Activated T-helper 1 cell treated with anti-CD3 and anti-CD28 coated beads, Interleukin-12 subunit alpha, Interleukin-12 subunit beta, Interleukin-2, Interleukin-4 antibody, amounts not matched to agents 30 ng/mL and 10 ng/mL and 1 ng/mL, durations not matched to agents 14 hours and 24 hours and 36 hours (primary cell): ENCODE data around the gene PPP2R5C. TPM values are rescaled to one million over a fixed set of nuclear protein-coding genes. Genes with fewer than 3 reads are reported as not detected.
A peak's percentile ranks its signal among the peaks of the same experiment; 100 is the strongest.

Experiments
- DNase-seq: peaks from one replicate; pipeline ENCODE4 v3.0.0; 2021; ENCODE audit warnings: low spot score
- H3K27ac Mint-ChIP-seq: one replicate; pipeline ENCODE4 v1.8.0; 2021; ENCODE audit warnings: mild to moderate bottlenecking, mixed read lengths
- H3K27me3 Mint-ChIP-seq: one replicate; pipeline ENCODE4 v1.8.0; 2022; ENCODE audit warnings: mild to moderate bottlenecking, moderate library complexity, mixed read lengths; ENCODE audit not compliant: insufficient read depth
- H3K36me3 Mint-ChIP-seq: one replicate; pipeline ENCODE4 v1.8.0; 2021; ENCODE audit warnings: low read depth, mixed read lengths
- H3K4me1 Mint-ChIP-seq: one replicate; pipeline ENCODE4 v1.8.0; 2021; ENCODE audit warnings: low read depth, mixed read lengths
- H3K4me3 Mint-ChIP-seq: one replicate; pipeline ENCODE4 v1.8.0; 2021; ENCODE audit warnings: mild to moderate bottlenecking, moderate library complexity, mixed read lengths
- H3K9me3 Mint-ChIP-seq: one replicate; pipeline ENCODE4 v1.8.0; 2021; ENCODE audit warnings: mixed read lengths
- intact Hi-C: fragments of 100-400 bp; cut with micrococcal nuclease; formaldehyde crosslinking; loops from one replicate; pipeline ENCODE4 v1.15.1; 2024
- total RNA-seq: library from RNA; stranded (reverse); gene quantifications from 2 replicates; pipeline ENCODE4 v1.2.3, GENCODE V29; 2022

The PPP2R5C gene
- total RNA-seq, 1 donor from 2014 or later = 157 TPM

- peak; percentile 88 for DNase-seq
- H3K4me1 Mint-ChIP-seq = peaks cover 52% of the 10 kb centered on the region
- intact Hi-C loops = loop anchor here (1.0 to 10.0 kb wide), 10 partner anchors 9 to 1435 kb away; partner anchors contain the start of genes CINP, TECPR2 and WDR25
- H3K36me3 Mint-ChIP-seq = peaks cover 22% of the 10 kb centered on the region
- H3K27ac Mint-ChIP-seq = peak overlapping the region; percentile 100
- no peaks in the 10 kb centered on the region for H3K27me3 Mint-ChIP-seq
- peak overlapping the region; percentile 96 for H3K4me3 Mint-ChIP-seq
- no peaks in the 10 kb centered on the region for H3K9me3 Mint-ChIP-seq
Measured at GRCh38 chr14:101809671-101810514, 48.4 kb downstream of the PPP2R5C start.

GRCh38 chr14:101810897-101811621 lies 49.5 kb downstream of the PPP2R5C start:
- Mint-ChIP-seq H3K27me3 (no peaks in the 10 kb centered on the region), H3K4me3 (peak overlapping the region; percentile 96), H3K27ac (peak overlapping the region; percentile 100), H3K4me1 (peaks cover 63% of the 10 kb centered on the region), H3K9me3 (no peaks in the 10 kb centered on the region), H3K36me3 (peaks cover 26% of the 10 kb centered on the region)
- intact Hi-C loops = loop anchor here (1.0 to 10.0 kb wide), 7 partner anchors 8 to 1436 kb away; partner anchors contain the start of genes CINP, TECPR2 and WDR25
- DNase-seq = no peak

GRCh38 chr14:101812071-101812470 lies 50.6 kb downstream of the PPP2R5C start:
- Mint-ChIP-seq H3K27ac (peak overlapping the region; percentile 72), H3K4me1 (peaks cover 71% of the 10 kb centered on the region), H3K36me3 (peaks cover 31% of the 10 kb centered on the region), H3K9me3 (no peaks in the 10 kb centered on the region), H3K27me3 (no peaks in the 10 kb centered on the region), H3K4me3 (peak overlapping the region; percentile 83)
- no peak for DNase-seq
- intact Hi-C loops = loop anchor here (5.0 to 10.0 kb wide), 3 partner anchors 550 to 1437 kb away; partner anchors contain the start of genes CINP, TECPR2 and WDR25

- Mint-ChIP-seq H3K4me1 (peaks cover 83% of the 10 kb centered on the region), H3K4me3 (peak overlapping the region; percentile 83), H3K27ac (peak overlapping the region; percentile 96), H3K9me3 (no peaks in the 10 kb centered on the region), H3K36me3 (peaks cover 31% of the 10 kb centered on the region), H3K27me3 (no peaks in the 10 kb centered on the region)
- no peak for DNase-seq
- intact Hi-C loops = loop anchor here (5.0 to 10.0 kb wide), 3 partner anchors 549 to 1438 kb away; partner anchors contain the start of genes CINP, TECPR2 and WDR25
Measured at GRCh38 chr14:101813171-101813759, 51.8 kb downstream of the PPP2R5C start.

- H3K4me1 Mint-ChIP-seq = peaks cover 88% of the 10 kb centered on the region
- no peaks in the 10 kb centered on the region for H3K27me3 Mint-ChIP-seq
- H3K4me3 Mint-ChIP-seq = peak overlapping the region; percentile 83
- peaks cover 31% of the 10 kb centered on the region for H3K36me3 Mint-ChIP-seq
- H3K9me3 Mint-ChIP-seq = no peaks in the 10 kb centered on the region
- peak overlapping the region; percentile 96 for H3K27ac Mint-ChIP-seq
- no peak for DNase-seq
- intact Hi-C loops = loop anchor here (5.0 to 10.0 kb wide), 3 partner anchors 548 to 1439 kb away; partner anchors contain the start of genes CINP, TECPR2 and WDR25
Measured at GRCh38 chr14:101813833-101814232, 52.3 kb downstream of the PPP2R5C start.

- no peak for DNase-seq
- H3K36me3 Mint-ChIP-seq = peaks cover 31% of the 10 kb centered on the region
- intact Hi-C loops = loop anchor here (5.0 to 10.0 kb wide), 3 partner anchors 547 to 1440 kb away; partner anchors contain the start of genes CINP, TECPR2 and WDR25
- H3K27ac Mint-ChIP-seq = peak overlapping the region; percentile 96
- H3K4me1 Mint-ChIP-seq = peaks cover 89% of the 10 kb centered on the region
- H3K9me3 Mint-ChIP-seq = no peaks in the 10 kb centered on the region
- no peaks in the 10 kb centered on the region for H3K27me3 Mint-ChIP-seq
- H3K4me3 Mint-ChIP-seq = peak overlapping the region; percentile 83
Measured at GRCh38 chr14:101814934-101815333, 53.4 kb downstream of the PPP2R5C start.

GRCh38 chr14:101815994-101816393 lies 54.5 kb downstream of the PPP2R5C start:
- H3K27ac Mint-ChIP-seq = peak overlapping the region; percentile 96
- H3K27me3 Mint-ChIP-seq = no peaks in the 10 kb centered on the region
- intact Hi-C loops = loop anchor here (10.0 kb wide), 2 partner anchors 709 to 1441 kb away; partner anchors contain the start of gene WDR25
- no peak for DNase-seq
- peaks cover 92% of the 10 kb centered on the region for H3K4me1 Mint-ChIP-seq
- H3K36me3 Mint-ChIP-seq = peaks cover 26% of the 10 kb centered on the region
- H3K9me3 Mint-ChIP-seq = no peaks in the 10 kb centered on the region
- peak overlapping the region; percentile 83 for H3K4me3 Mint-ChIP-seq

- DNase-seq = no peak
- Mint-ChIP-seq H3K4me3 (peak overlapping the region; percentile 64), H3K27ac (peak overlapping the region; percentile 90), H3K9me3 (no peaks in the 10 kb centered on the region), H3K36me3 (peaks cover 28% of the 10 kb centered on the region), H3K4me1 (peaks cover 91% of the 10 kb centered on the region), H3K27me3 (no peaks in the 10 kb centered on the region)
- intact Hi-C loops = loop anchor here (1.0 to 10.0 kb wide), 3 partner anchors 203 to 1443 kb away; partner anchors contain the start of gene WDR25
Measured at GRCh38 chr14:101817501-101818001, 56.0 kb downstream of the PPP2R5C start.

- peak overlapping the region; percentile 90 for H3K27ac Mint-ChIP-seq
- H3K9me3 Mint-ChIP-seq = no peaks in the 10 kb centered on the region
- H3K4me3 Mint-ChIP-seq = peak overlapping the region; percentile 64
- no peaks in the 10 kb centered on the region for H3K27me3 Mint-ChIP-seq
- DNase-seq = peak; percentile 87
- peaks cover 23% of the 10 kb centered on the region for H3K36me3 Mint-ChIP-seq
- intact Hi-C loops = loop anchor here (1.0 to 10.0 kb wide), 3 partner anchors 9 to 1445 kb away; partner anchors contain the start of gene WDR25
- peaks cover 89% of the 10 kb centered on the region for H3K4me1 Mint-ChIP-seq
Measured at GRCh38 chr14:101819251-101819990, 57.9 kb downstream of the PPP2R5C start.

GRCh38 chr14:101820283-101820798 lies 58.8 kb downstream of the PPP2R5C start:
- Mint-ChIP-seq H3K9me3 (no peaks in the 10 kb centered on the region), H3K27me3 (no peaks in the 10 kb centered on the region), H3K4me1 (peaks cover 87% of the 10 kb centered on the region), H3K36me3 (peaks cover 25% of the 10 kb centered on the region), H3K4me3 (peak overlapping the region; percentile 64), H3K27ac (peak overlapping the region; percentile 90)
- intact Hi-C loops = loop anchor here (5.0 to 10.0 kb wide), 6 partner anchors 142 to 1753 kb away; partner anchors contain the start of genes DYNC1H1, EVL, HSP90AA1 and RCOR1
- no peak for DNase-seq

GRCh38 chr14:101821528-101821927 lies 60.0 kb downstream of the PPP2R5C start:
- H3K36me3 Mint-ChIP-seq = peaks cover 23% of the 10 kb centered on the region
- H3K9me3 Mint-ChIP-seq = no peaks in the 10 kb centered on the region
- intact Hi-C loops = loop anchor here (5.0 to 10.0 kb wide), 6 partner anchors 141 to 1754 kb away; partner anchors contain the start of genes DYNC1H1, EVL, HSP90AA1 and RCOR1

More at GRCh38 chr14:101821528-101821927, 60.0 kb downstream of the PPP2R5C start:
- DNase-seq = peak; percentile 60
- peak overlapping the region; percentile 98 for H3K27ac Mint-ChIP-seq
- H3K27me3 Mint-ChIP-seq = no peaks in the 10 kb centered on the region
- peaks cover 87% of the 10 kb centered on the region for H3K4me1 Mint-ChIP-seq
- H3K4me3 Mint-ChIP-seq = peak overlapping the region; percentile 78
